A673 (cell line): ENCODE data around the gene FAM171A2. TPM values are rescaled to one million over a fixed set of nuclear protein-coding genes. Genes with fewer than 3 reads are reported as not detected.
"Not testable (repeated sequence)": the region's sequence is repeated elsewhere in the genome, so short reads cannot be mapped to it uniquely, and the experiment has no call there.

Experiments
- BruUV-seq: library from RNA; stranded (reverse); fragments of 400-500 nt; replicated peaks from 2 replicates; lab custom pipeline; 2021; lab: Mats Ljungman, UMichigan
- CTCF ChIA-PET: fragments of 300-600 bp; sonication (Branson Sonifier 250); formaldehyde crosslinking; loops from one replicate; lab custom pipeline; 2022; ENCODE audit warnings: antibody characterized with exemption; lab: Charles Lee
- POLR2A ChIA-PET: fragments of 300-600 bp; sonication (Branson Sonifier 250); formaldehyde crosslinking; loops from one replicate; lab custom pipeline; 2022; ENCODE audit warnings: antibody characterized with exemption; ENCODE audit not compliant: low non-redundant PET; lab: Charles Lee
- DNase-seq: peaks from one replicate; pipeline ENCODE4 v3.0.0-alpha.2; 2015; ENCODE audit warnings: low spot score
- H3K27ac ChIP-seq: fragments of 200-600 bp; sonication (generic); 2 replicates; pipeline ENCODE4 v1.5.1; 2016; ENCODE audit warnings: mixed run types, low read depth, mild to moderate bottlenecking, mixed read lengths, antibody characterized with exemption, low read length; ENCODE audit not compliant: poor library complexity, severe bottlenecking
- H3K27me3 ChIP-seq: fragments of 200-600 bp; sonication (generic); replicated peaks from 2 replicates; pipeline ENCODE4 v1.6.1; 2017; ENCODE audit warnings: mixed run types, low read depth, mild to moderate bottlenecking, mixed read lengths, antibody characterized with exemption, low read length; ENCODE audit not compliant: insufficient read depth, poor library complexity
- H3K36me3 ChIP-seq: fragments of 200-600 bp; sonication (generic); 2 replicates; pipeline ENCODE4 v1.6.1; 2016; ENCODE audit warnings: mixed run types, mild to moderate bottlenecking, mixed read lengths, antibody characterized with exemption, low read length; ENCODE audit not compliant: insufficient read depth, poor library complexity, severe bottlenecking
- H3K4me1 ChIP-seq: fragments of 200-600 bp; sonication (generic); 2 replicates; pipeline ENCODE4 v1.6.1; 2017; ENCODE audit warnings: mixed run types, mild to moderate bottlenecking, mixed read lengths, antibody characterized with exemption, low read length; ENCODE audit not compliant: insufficient read depth, poor library complexity, severe bottlenecking
- H3K4me3 ChIP-seq: fragments of 200-600 bp; sonication (generic); 2 replicates; pipeline ENCODE4 v1.5.1; 2016; ENCODE audit warnings: low read depth, mixed run types, mild to moderate bottlenecking, mixed read lengths, low read length; ENCODE audit not compliant: poor library complexity, severe bottlenecking
- H3K9me3 ChIP-seq: fragments of 200-600 bp; sonication (generic); 2 replicates; pipeline ENCODE4 v1.6.1; 2016; ENCODE audit warnings: mixed run types, low read depth, mild to moderate bottlenecking, mixed read lengths, antibody characterized with exemption, low read length; ENCODE audit not compliant: poor library complexity, severe bottlenecking
- EZH2 ChIP-seq: fragments of 200-600 bp; sonication (generic); IDR thresholded peaks from 2 replicates; pipeline ENCODE4 v1.6.1; 2017; ENCODE audit warnings: borderline replicate concordance, low read depth, mild to moderate bottlenecking, mixed read lengths, antibody characterized with exemption, low read length; ENCODE audit not compliant: poor library complexity, severe bottlenecking
- intact Hi-C: fragments of 100-400 bp; cut with micrococcal nuclease; formaldehyde crosslinking; loops from one replicate; pipeline ENCODE4 v1.10.0; 2022; ENCODE audit not compliant: unreplicated experiment
- total RNA-seq: library from RNA; stranded (reverse); gene quantifications from 2 replicates; pipeline ENCODE4 v1.2.3, GENCODE V29; 2021
- TF ChIP-seq, protein P1 (sequence below): fragments of 300-800, 200-600 bp; sonication (generic); conservative IDR thresholded peaks from 2 replicates; pipeline ENCODE4 v1.5.1; 2017; ENCODE audit warnings: low read depth, mild to moderate bottlenecking, antibody characterized with exemption, low read length, moderate library complexity, mixed read lengths

FAM171A2 gene
- total RNA-seq, 1 experiment from 2014 or later: 12.8 TPM

GRCh38 chr17:44349553-44350070 lies 14.0 kb downstream of the FAM171A2 start:
- DNase-seq: no peak
- CTCF ChIA-PET: no interaction called here
- POLR2A ChIA-PET: no interaction called here
- no peak for TF ChIP-seq EZH2
- TF ChIP-seq, protein P1, sequence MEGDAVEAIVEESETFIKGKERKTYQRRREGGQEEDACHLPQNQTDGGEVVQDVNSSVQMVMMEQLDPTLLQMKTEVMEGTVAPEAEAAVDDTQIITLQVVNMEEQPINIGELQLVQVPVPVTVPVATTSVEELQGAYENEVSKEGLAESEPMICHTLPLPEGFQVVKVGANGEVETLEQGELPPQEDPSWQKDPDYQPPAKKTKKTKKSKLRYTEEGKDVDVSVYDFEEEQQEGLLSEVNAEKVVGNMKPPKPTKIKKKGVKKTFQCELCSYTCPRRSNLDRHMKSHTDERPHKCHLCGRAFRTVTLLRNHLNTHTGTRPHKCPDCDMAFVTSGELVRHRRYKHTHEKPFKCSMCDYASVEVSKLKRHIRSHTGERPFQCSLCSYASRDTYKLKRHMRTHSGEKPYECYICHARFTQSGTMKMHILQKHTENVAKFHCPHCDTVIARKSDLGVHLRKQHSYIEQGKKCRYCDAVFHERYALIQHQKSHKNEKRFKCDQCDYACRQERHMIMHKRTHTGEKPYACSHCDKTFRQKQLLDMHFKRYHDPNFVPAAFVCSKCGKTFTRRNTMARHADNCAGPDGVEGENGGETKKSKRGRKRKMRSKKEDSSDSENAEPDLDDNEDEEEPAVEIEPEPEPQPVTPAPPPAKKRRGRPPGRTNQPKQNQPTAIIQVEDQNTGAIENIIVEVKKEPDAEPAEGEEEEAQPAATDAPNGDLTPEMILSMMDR: no peak
- Histone ChIP-seq H3K9me3 (no peaks in the 10 kb centered on the region), H3K27me3 (no peaks in the 10 kb centered on the region), H3K4me3 (no peak overlapping the region), H3K27ac (no peak overlapping the region), H3K4me1 (no peaks in the 10 kb centered on the region), H3K36me3 (no peaks in the 10 kb centered on the region)
- intact Hi-C loops: loop anchor here (5.0 kb wide), 1 partner anchor 137 kb away; no protein-coding TSS in a partner anchor
- BruUV-seq: no TSS peak

DNA sequence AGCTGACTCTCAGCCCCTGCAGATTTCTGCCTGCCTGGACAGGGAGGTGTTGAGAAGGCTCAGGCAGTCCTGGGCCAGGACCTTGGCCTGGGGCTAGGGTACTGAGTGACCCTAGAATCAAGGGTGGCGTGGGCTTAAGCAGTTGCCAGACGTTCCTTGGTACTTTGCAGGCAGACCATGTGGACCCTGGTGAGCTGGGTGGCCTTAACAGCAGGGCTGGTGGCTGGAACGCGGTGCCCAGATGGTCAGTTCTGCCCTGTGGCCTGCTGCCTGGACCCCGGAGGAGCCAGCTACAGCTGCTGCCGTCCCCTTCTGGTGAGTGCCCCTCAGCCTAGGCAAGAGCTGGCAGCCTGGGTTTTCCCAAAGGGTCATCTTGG lies 14.7 kb downstream of the FAM171A2 start:
- H3K27me3 ChIP-seq: no peaks in the 10 kb centered on the region
- H3K9me3 ChIP-seq: no peaks in the 10 kb centered on the region
- intact Hi-C loops: loop anchor here (5.0 kb wide), 1 partner anchor 137 kb away; no protein-coding TSS in a partner anchor
- POLR2A ChIA-PET: no interaction called here
- H3K36me3 ChIP-seq: no peaks in the 10 kb centered on the region
- H3K27ac ChIP-seq: no peak overlapping the region
- TF ChIP-seq, protein P1: no peak
- no peak for TF ChIP-seq EZH2
- H3K4me3 ChIP-seq: no peak overlapping the region
- BruUV-seq: no TSS peak
- no peak for DNase-seq
- CTCF ChIA-PET: no interaction called here
- no peaks in the 10 kb centered on the region for H3K4me1 ChIP-seq

DNA sequence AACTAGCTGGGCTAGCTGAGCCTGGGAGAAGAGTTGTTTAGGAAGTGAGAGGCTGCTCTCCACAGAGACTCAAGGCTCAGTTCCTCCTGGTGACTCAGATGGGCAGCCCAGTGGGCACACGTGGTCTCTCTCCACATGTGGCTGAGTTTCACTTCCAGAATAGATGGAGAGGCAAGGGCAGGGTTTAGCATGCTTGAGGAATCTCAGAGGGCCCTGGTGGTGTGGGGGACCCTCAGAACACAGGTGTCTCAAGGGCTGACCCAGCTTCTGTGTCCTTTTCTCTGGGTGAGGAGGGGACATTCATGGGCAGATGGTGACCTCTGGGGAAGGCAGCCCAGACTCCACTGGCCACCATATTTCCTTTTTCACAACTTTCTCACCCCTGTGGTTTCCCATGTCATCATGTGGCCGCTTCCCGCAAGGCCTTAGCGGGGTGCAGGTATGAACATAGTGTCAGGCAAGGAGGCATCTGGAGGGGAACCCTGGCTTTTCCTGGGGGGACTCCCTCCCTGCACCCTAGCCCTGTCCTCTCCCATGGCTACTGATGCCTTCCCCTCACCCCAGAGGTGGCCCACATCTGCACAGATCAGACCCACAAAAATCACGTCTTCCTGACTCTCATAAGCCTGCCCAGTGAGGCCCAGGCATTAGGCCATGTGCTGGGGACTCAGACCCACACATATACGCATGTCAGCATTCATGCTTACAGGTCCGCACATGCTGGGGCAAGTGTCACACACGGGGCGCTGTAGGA lies 15.2 kb downstream of the FAM171A2 start:
- no peaks in the 10 kb centered on the region for H3K27me3 ChIP-seq
- ChIA-PET POLR2A (no interaction called here), CTCF (no interaction called here)
- BruUV-seq: no TSS peak
- no peak overlapping the region for H3K27ac ChIP-seq
- no peak for TF ChIP-seq EZH2
- no peak overlapping the region for H3K4me3 ChIP-seq
- no peaks in the 10 kb centered on the region for H3K36me3 ChIP-seq
- intact Hi-C loops: loop anchor here (5.0 kb wide), 1 partner anchor 136 kb away; no protein-coding TSS in a partner anchor
- no peaks in the 10 kb centered on the region for H3K4me1 ChIP-seq
- no peaks in the 10 kb centered on the region for H3K9me3 ChIP-seq
- no peak for DNase-seq

GRCh38 chr17:44347206-44348055 lies 16.2 kb downstream of the FAM171A2 start:
- H3K4me3 ChIP-seq, H3K4me1 ChIP-seq, H3K36me3 ChIP-seq, H3K9me3 ChIP-seq, H3K27ac ChIP-seq, BruUV-seq, H3K27me3 ChIP-seq, POLR2A ChIA-PET, DNase-seq, CTCF ChIA-PET: not testable (repeated sequence)
- intact Hi-C loops: loop anchor here (5.0 kb wide), 1 partner anchor 135 kb away; no protein-coding TSS in a partner anchor
